HG03571 (cell line): ENCODE data around the gene PSEN2.
"Not testable (repeated sequence)": the region's sequence is repeated elsewhere in the genome, so short reads cannot be mapped to it uniquely, and the experiment has no call there.

Experiments used
- ATAC-seq: cut with Tn5 transposase; IDR thresholded peaks from one replicate; pipeline ENCODE4 v1.9.1; 2021; ENCODE audit not compliant: unreplicated experiment

PSEN2 gene

GRCh38 chr1:226870401-226871279 lies at the start of gene PSEN2:
Gene PSEN2, plus strand, starts transcription at chr1:226870616. Its CDS starts 11,292 bp downstream, at chr1:226881908.
- peak; percentile 92 for ATAC-seq

GRCh38 chr1:226820941-226821718 lies 49.3 kb upstream of the PSEN2 start:
- no peak for ATAC-seq

- ATAC-seq: no peak
Measured at GRCh38 chr1:226821719-226822085, 48.7 kb upstream of the PSEN2 start.

GRCh38 chr1:226823643-226824042 lies 46.8 kb upstream of the PSEN2 start:
- no peak for ATAC-seq

- ATAC-seq: no peak
Measured at GRCh38 chr1:226825037-226825745, 45.2 kb upstream of the PSEN2 start.

GRCh38 chr1:226825746-226826100 lies 44.7 kb upstream of the PSEN2 start:
- no peak for ATAC-seq

GRCh38 chr1:226826479-226827261 lies 43.7 kb upstream of the PSEN2 start:
- ATAC-seq: no peak

GRCh38 chr1:226827458-226827857 lies 43.0 kb upstream of the PSEN2 start:
- ATAC-seq: no peak

GRCh38 chr1:226827968-226828513 lies 42.4 kb upstream of the PSEN2 start:
- peak; percentile 91 for ATAC-seq

GRCh38 chr1:226829105-226829504 lies 41.3 kb upstream of the PSEN2 start:
- no peak for ATAC-seq

- ATAC-seq: no peak
Measured at GRCh38 chr1:226831953-226832352, 38.5 kb upstream of the PSEN2 start.

GRCh38 chr1:226832613-226833012 lies 37.8 kb upstream of the PSEN2 start:
- no peak for ATAC-seq

- ATAC-seq: not testable (repeated sequence)
Measured at GRCh38 chr1:226834179-226834578, 36.2 kb upstream of the PSEN2 start.

GRCh38 chr1:226835396-226835795 lies 35.0 kb upstream of the PSEN2 start:
- not testable (repeated sequence) for ATAC-seq

- not testable (repeated sequence) for ATAC-seq
Measured at GRCh38 chr1:226837966-226838365, 32.5 kb upstream of the PSEN2 start.

- no peak for ATAC-seq
Measured at GRCh38 chr1:226838456-226838855, 32.0 kb upstream of the PSEN2 start.

GRCh38 chr1:226845624-226846023 lies 24.8 kb upstream of the PSEN2 start:
- no peak for ATAC-seq

- no peak for ATAC-seq
Measured at GRCh38 chr1:226846786-226847185, 23.6 kb upstream of the PSEN2 start.

- ATAC-seq: not testable (repeated sequence)
Measured at GRCh38 chr1:226854548-226854947, 15.9 kb upstream of the PSEN2 start.

- ATAC-seq: no peak
Measured at GRCh38 chr1:226862890-226863289, 7.5 kb upstream of the PSEN2 start.
